NCI-H1048 (cell line): Measurements from ENCODE around the gene CDRT4.
"Not testable (repeated sequence)": the region's sequence is repeated elsewhere in the genome, so short reads cannot be mapped to it uniquely, and the experiment has no call there.

Experiments
- DNase-seq: peaks from one replicate; lab custom pipeline; 2025; lab: John Stamatoyannopoulos, UW

CDRT4 gene

GRCh38 chr17:15467592-15467991 lies at the start of gene CDRT4:
Gene CDRT4 (minus strand): TSS chr17:15467621. CDS start chr17:15440238, 27,383 bp downstream.
- no peak for DNase-seq

DNA sequence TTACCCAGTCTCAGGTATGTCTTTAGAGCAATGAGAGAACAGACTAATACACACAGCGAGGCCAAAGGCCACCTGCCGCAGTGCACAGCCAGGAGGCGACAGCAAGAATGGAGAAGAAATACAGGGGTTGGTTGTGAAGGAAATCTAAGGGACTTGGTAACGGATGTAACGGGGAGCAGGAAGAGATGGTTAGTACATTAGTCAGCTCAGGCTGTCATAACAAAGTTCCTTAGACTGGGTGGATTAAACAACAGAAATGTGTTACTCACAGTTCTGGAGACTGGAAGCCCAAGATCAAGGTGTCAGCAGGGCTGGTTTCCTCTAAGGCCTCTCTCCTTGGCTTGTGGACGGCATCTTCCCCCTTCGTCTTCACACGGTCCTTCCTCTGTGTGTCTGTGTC lies 48.7 kb upstream of the CDRT4 start:
- DNase-seq: no peak

DNA sequence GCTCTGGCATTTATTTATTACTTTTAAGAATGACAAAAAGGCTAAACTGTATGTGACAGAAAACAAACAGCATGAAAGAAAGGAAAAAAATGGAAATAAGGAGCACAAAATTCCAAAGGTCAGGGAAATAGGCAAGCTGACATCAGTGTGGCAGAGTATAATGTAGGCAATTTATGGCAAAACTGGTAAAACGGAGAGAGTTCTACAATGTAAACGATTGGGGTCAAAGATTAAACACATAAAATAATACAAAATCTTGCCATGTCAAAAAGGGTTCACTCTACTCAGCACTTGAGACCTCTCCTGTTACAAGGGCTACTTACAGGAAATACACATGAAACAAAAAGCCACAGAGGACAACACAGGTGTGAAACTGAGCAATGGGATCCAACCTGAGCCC lies 47.0 kb upstream of the CDRT4 start:
- DNase-seq: no peak

GRCh38 chr17:15513856-15514459 lies 46.5 kb upstream of the CDRT4 start:
- DNase-seq: no peak

DNA sequence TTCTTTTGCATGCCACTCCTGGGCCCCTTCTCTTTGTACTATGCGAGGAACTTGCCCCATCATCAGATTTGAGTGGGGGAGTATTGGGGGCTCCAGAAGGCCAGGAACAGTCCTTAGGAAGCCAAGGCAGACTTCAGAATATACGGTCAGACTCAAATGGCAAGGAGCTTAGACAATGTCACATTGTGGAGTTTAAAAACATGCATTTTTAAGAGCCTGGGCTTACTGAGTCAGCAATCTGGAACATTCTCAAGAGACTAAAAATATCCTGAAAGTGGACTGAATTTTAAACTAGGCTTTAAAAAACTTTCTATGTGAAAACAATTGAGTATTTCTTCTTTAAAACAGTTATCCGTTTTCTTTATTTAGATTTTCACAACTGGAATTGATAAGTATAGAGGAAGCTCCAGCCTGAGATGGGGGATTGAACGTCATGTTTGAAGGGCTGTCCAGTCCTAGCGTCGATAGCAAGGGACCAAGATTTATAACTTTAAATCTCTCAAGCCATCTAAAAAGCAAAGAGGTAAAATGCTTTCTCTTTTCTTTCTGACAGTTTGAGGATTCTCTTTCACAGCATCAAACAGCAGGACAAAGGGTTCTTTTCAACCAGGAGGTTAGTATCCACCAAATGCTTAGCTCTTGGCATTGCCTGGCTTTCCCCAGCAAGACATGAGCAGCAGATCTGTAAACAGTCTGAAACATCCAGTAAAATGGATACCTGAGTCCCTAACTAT lies 45.8 kb upstream of the CDRT4 start:
- DNase-seq: no peak

GRCh38 chr17:15512071-15512709 lies 44.8 kb upstream of the CDRT4 start:
- DNase-seq: no peak

GRCh38 chr17:15511142-15511541 lies 43.7 kb upstream of the CDRT4 start:
- DNase-seq: no peak

DNA sequence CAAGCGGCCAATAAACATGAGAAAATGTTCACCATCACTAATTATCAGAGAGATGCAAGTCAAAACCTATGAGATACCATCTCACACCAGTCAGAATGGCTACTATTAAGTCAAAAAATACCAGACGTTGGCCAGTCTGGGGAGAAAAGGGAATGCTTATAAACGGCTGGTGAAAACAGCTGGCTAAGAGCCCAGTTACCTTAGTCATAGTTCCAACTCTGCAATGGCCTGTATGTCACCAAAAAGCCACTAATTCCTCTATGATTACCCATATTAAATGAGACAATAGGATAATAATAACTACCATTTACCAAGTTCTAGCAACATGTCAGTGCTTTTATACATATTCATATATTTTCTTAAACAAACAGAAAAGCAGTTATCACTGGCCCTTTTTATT lies 42.9 kb upstream of the CDRT4 start:
- DNase-seq: no peak

GRCh38 chr17:15509095-15509494 lies 41.7 kb upstream of the CDRT4 start:
- no peak for DNase-seq

DNA sequence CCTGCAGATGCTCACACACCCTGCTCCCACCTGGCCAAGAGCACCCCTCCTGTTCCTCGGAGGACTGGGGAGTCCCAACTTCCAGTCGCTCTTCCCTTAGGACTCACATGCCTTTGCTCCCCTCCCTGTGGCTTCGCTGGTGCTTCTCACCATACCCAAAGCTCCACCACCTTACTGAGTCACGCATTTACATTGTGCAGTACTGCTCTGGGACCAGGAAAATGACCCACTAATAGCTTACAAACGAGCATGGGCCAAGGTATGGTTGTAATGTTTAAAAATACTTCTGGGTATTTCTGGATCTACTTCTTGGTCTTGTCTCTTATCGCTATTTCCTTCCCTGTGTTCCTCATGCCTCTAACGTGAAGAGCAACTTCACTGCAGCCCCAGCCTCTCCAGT lies 41.0 kb upstream of the CDRT4 start:
- no peak for DNase-seq

DNA sequence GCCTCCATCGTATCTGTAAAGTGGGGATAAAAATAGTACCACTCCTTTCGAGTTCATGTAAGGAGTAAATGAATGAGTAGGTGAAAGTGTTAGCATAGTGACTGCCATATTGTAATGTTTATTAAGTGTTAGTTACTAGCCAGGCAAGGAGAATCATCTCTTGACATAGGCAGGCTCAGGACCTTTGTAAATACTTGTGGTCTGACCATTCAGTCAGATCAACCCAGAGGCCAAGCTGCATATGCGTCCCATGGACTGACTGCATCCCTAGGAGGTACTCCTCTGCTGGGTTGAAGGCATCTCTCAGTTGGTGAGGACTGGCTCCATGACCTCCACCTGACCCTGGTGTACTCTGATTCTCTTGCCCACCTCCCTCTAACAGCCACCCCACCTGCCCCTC lies 40.5 kb upstream of the CDRT4 start:
- DNase-seq: no peak

- no peak for DNase-seq
Observed at GRCh38 chr17:15507001-15507400, 39.6 kb upstream of the CDRT4 start.

DNA sequence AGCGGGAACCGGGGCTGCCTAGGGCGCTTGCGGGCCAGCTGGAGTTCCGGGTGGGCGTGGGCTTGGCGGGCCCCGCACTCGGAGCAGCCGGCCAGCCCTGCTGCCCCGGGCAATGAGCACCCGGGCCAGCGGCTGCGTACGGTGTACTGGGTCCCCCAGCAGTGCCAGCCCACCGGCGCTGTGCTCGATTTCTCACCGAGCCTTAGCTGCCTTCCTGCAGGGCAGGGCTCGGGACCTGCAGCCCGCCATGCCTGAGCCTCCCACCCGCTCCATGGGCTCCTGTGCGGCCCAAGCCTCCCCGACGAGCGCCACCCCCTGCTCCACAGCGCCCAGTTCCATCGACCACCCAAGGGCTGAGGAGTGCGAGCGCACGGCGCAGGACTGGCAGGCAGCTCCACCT lies 38.3 kb upstream of the CDRT4 start:
- DNase-seq: not testable (repeated sequence)

GRCh38 chr17:15503731-15504130 lies 36.3 kb upstream of the CDRT4 start:
- no peak for DNase-seq

GRCh38 chr17:15502369-15503112 lies 35.1 kb upstream of the CDRT4 start:
- peak; percentile 56 for DNase-seq

- no peak for DNase-seq
Observed at GRCh38 chr17:15501793-15502192, 34.4 kb upstream of the CDRT4 start.

- DNase-seq: no peak
Observed at GRCh38 chr17:15501282-15501681, 33.9 kb upstream of the CDRT4 start.

GRCh38 chr17:15498107-15498506 lies 30.7 kb upstream of the CDRT4 start:
- no peak for DNase-seq

DNA sequence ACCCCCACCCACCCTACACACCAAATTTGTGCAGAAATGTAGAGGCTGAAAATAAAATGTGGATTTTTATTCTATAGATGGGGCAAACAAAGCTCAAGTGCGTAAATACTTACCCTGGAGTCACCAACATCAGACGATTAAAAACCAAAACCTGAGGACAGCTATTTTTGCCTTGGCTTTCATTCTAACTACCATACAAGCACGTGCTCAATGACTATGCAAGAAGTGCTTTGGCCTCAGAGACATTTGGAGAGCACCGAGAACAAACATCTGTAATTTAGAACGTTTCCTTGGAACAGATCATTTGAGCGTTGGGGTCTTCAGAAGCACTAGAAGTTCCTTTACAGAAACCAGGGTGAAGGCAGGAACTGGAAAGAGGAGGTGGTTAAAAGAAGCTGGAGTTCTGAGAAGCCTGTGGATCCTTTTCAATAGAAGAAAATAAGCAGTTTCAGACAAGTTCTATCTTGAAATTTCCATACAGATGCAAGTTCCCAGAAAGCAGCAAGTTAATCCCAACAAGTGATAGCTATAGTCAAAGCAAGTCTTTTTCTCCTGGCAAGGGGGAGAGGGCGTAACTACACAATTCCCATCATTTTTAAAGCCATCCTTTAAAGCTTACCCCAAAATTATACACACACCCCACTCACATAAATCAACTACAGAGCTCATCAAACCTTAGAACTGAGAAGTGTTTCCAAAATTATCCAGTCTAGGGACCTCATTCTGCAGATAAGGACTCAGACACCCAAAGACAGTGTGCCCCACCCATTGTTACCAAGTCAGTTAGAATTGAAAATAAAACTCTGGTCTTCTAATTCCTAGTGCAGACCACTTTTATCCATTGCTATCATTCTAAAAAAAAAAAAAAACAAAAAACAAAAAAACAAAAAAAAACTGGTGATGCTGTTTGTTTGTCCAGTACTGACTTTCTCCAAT lies 29.6 kb upstream of the CDRT4 start:
- no peak for DNase-seq

DNA sequence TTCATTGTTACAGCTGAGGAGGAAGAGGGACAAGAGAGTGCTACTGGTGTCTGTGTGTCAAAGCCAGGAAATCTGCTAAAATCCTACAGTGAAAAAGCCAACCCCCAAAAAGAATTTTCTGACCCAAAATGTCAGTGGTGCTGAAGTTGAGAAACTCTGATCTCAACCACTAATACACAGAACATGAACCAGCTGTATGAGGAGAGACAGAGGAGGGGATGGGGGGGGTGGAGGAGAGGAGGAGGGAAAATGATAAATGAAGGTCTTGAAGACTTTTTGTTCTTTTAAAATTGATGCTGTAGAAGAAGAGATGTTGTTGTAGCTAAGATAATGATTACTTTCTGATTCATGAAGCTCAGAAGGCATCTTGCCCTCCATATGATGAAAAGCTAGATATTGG lies 27.4 kb upstream of the CDRT4 start:
- no peak for DNase-seq

DNA sequence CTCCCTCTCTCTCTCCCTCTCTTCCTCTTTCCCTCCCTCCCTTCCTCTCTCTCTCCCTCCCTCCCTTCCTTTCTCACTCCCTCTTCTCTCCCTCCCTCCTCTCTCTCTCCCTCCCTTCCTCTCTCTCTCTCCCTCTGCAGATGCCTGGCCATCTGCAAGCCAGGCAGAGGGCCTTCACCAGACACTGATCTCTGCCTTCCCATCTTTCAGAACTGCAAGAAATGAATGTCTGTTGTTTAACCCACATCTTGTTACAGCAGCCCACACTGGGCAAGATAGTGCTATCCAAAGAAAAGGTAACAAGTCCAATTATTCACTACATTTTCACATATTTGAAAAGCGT lies 26.2 kb upstream of the CDRT4 start:
- no peak for DNase-seq
